ENCODE measurements around the gene KIF2A. TPM values are rescaled to one million over a fixed set of nuclear protein-coding genes. Genes with fewer than 3 reads are reported as not detected.

KIF2A gene
- total RNA-seq, 1 donor from 2014 or later = 58.5 TPM

DNA sequence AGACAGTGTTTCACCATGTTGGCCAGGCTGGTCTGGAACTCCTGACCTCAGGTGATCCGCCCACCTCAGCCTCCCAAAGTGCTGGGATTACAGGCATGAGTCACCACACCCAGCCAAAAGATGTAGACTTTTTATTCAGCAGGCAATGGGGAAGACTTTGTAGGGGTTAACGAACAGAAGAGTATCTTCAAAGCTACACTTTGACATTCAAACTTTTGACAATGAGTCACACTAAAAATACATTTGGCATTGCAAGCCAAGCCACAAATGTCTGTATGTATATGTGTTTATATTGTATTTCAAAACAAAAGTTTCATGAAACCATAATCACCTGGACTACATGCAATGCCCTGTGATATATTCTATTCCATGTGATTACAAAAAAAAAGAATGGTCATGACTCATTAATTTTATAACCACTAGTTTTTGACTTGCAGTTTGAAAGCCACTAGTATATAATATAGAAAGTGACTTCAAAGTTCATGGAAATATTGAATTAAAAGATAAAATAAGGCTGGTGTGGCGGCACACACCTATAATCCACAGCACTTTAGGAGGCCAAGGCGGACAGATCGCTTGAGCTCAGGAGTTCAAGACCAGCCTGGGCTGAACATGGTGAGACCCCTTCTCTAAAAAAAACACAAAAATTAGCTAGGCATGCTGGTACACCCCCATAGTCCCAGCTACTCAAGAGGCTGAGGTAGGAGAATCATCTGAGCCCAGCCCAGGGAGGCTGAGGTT is 89.4 kb downstream of the KIF2A start:
- H3K4me1 Mint-ChIP-seq (ENCODE audit: unreplicated experiment) = no peaks in the 10 kb centered on the region
- DNase-seq (ENCODE audit: extremely low spot score, unreplicated experiment) = no peak
- TF ChIP-seq, protein P1, sequence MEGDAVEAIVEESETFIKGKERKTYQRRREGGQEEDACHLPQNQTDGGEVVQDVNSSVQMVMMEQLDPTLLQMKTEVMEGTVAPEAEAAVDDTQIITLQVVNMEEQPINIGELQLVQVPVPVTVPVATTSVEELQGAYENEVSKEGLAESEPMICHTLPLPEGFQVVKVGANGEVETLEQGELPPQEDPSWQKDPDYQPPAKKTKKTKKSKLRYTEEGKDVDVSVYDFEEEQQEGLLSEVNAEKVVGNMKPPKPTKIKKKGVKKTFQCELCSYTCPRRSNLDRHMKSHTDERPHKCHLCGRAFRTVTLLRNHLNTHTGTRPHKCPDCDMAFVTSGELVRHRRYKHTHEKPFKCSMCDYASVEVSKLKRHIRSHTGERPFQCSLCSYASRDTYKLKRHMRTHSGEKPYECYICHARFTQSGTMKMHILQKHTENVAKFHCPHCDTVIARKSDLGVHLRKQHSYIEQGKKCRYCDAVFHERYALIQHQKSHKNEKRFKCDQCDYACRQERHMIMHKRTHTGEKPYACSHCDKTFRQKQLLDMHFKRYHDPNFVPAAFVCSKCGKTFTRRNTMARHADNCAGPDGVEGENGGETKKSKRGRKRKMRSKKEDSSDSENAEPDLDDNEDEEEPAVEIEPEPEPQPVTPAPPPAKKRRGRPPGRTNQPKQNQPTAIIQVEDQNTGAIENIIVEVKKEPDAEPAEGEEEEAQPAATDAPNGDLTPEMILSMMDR (conservative IDR thresholded peaks at IDR 0.05) = no peak
- no peak overlapping the region for H3K4me3 Mint-ChIP-seq
- no peaks in the 10 kb centered on the region for H3K9me3 Mint-ChIP-seq
- H3K36me3 Mint-ChIP-seq = peaks cover 26% of the 10 kb centered on the region
- H3K27ac Mint-ChIP-seq = no peak overlapping the region
- no peaks in the 10 kb centered on the region for H3K27me3 Mint-ChIP-seq

DNA sequence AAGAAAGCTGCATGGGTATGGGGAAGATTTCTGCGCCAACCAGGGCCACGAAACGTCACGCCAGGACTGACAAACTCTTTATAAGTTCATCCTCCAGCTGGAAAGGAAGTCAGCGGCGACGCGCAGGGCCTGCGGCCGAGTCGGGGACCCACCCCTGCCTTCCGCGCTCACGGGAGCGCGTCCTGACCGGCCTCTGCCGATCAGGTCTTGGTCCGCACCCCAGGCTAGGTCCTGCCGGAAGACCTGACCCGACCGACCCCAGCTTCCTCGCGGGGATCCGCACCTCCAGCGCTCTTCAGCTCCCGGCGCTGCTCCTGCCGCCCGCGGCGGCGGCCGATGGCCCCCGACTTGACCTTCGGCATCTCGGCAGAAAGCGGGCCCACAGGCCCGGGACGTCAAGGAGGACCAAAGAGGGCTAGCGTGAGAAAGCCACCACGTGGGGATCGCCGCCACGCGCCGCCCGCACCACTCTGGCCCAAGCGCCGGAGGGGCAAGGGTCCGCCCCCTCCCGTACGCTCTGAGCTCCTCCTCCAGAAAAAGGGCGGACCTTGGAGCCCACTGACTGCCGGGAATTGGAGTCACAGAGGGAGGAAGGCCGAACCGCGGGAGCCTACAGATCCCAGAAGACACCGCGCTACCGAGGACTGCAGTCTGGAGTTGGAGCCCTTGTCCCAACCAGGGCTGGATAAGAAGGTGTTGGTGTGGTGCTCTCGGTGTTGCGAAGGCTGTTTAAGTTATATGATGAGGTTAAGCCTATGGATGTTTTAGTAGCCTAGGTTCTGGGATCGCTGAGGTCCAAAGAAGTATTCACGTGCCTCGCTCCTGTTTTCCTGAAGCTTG is 97.6 kb downstream of the KIF2A start, which contains the start of gene DIMT1:
Gene DIMT1, minus strand, starts transcription at position 495 of the 840 bp plus-strand sequence. Its CDS starts 133 bp downstream, at position 362.
- TF ChIP-seq, protein P1 (conservative IDR thresholded peaks at IDR 0.05) = no peak
- Mint-ChIP-seq H3K27me3 (no peaks in the 10 kb centered on the region), H3K36me3 (peaks cover 5% of the 10 kb centered on the region), H3K9me3 (no peaks in the 10 kb centered on the region), H3K4me3 (peak within 1 kb of the TSS; percentile 98), H3K4me1 (ENCODE audit: unreplicated experiment) (peaks cover 20% of the 10 kb centered on the region), H3K27ac (peak within 1 kb of the TSS; percentile 99)
- peak; percentile 93 for DNase-seq (ENCODE audit: extremely low spot score, unreplicated experiment)

- Mint-ChIP-seq H3K4me1 (ENCODE audit: unreplicated experiment) (peaks cover 19% of the 10 kb centered on the region), H3K9me3 (no peaks in the 10 kb centered on the region)
- TF ChIP-seq, protein P1 (conservative IDR thresholded peaks at IDR 0.05) = no peak
Measured at GRCh38 chr5:62412549-62413329, 106.7 kb downstream of the KIF2A start, which contains the start of gene IPO11. Gene IPO11, plus strand, starts transcription at chr5:62412763. Its CDS starts 24,517 bp downstream, at chr5:62437280.

GRCh38 chr5:62413711-62414110 is 107.7 kb downstream of the KIF2A start:
- TF ChIP-seq, protein P1 (conservative IDR thresholded peaks at IDR 0.05) = no peak
- Mint-ChIP-seq H3K27ac (peak overlapping the region; percentile 89), H3K4me3 (peak overlapping the region; percentile 96), H3K4me1 (ENCODE audit: unreplicated experiment) (peaks cover 19% of the 10 kb centered on the region), H3K9me3 (no peaks in the 10 kb centered on the region), H3K27me3 (no peaks in the 10 kb centered on the region), H3K36me3 (no peaks in the 10 kb centered on the region)
- DNase-seq (ENCODE audit: extremely low spot score, unreplicated experiment) = no peak

More at GRCh38 chr5:62412549-62413329, 106.7 kb downstream of the KIF2A start, which contains the start of gene IPO11:
- peak within 1 kb of the TSS; percentile 89 for H3K27ac Mint-ChIP-seq
- peak within 1 kb of the TSS; percentile 96 for H3K4me3 Mint-ChIP-seq
- peak; percentile 98 for DNase-seq (ENCODE audit: extremely low spot score, unreplicated experiment)
- no peaks in the 10 kb centered on the region for H3K27me3 Mint-ChIP-seq
- no peaks in the 10 kb centered on the region for H3K36me3 Mint-ChIP-seq

- H3K4me1 Mint-ChIP-seq (ENCODE audit: unreplicated experiment) = peaks cover 10% of the 10 kb centered on the region
- no peaks in the 10 kb centered on the region for H3K36me3 Mint-ChIP-seq
- H3K27me3 Mint-ChIP-seq = no peaks in the 10 kb centered on the region
- H3K4me3 Mint-ChIP-seq = no peak overlapping the region
- no peaks in the 10 kb centered on the region for H3K9me3 Mint-ChIP-seq
- no peak for DNase-seq (ENCODE audit: extremely low spot score, unreplicated experiment)
- TF ChIP-seq, protein P1 (conservative IDR thresholded peaks at IDR 0.05) = no peak
- H3K27ac Mint-ChIP-seq = no peak overlapping the region
Measured at GRCh38 chr5:62418462-62419076, 112.6 kb downstream of the KIF2A start.

Data from type B pancreatic cell (in vitro differentiated cells).